GM19395 (cell line): ENCODE measurements around the gene CAMSAP3.

Source experiments
- ATAC-seq: cut with Tn5 transposase; IDR thresholded peaks from one replicate; pipeline ENCODE4 v1.9.1; 2021; ENCODE audit warnings: mild to moderate bottlenecking, moderate library complexity; ENCODE audit not compliant: unreplicated experiment

CAMSAP3 gene

GRCh38 chr19:7646426-7646700 lies 50.7 kb downstream of the CAMSAP3 start:
- ATAC-seq: no peak

GRCh38 chr19:7647156-7647555 lies 51.5 kb downstream of the CAMSAP3 start:
- no peak for ATAC-seq

- no peak for ATAC-seq
These were observed 52.8 kb downstream of the CAMSAP3 start for GRCh38 chr19:7648265-7649014.

DNA sequence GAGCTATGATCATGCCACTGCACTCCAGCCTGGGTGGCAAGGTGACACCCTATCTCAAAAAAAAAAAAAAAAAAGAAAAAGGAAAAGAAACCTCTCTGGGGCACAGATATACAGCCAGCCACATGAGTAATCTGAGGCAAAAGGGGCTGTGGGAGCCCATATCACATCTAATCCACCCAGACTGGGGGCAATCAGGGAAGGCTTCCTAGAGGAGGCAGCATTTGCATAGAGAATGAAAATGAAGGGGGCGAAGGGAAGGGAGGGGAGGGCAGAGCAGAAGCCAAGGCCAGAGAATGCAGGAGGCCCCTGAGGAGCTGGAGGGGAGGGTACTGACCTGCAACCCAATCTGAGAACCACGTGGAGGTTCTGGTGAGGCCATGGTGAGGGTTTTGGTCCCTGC lies 54.5 kb downstream of the CAMSAP3 start:
- ATAC-seq: no peak

DNA sequence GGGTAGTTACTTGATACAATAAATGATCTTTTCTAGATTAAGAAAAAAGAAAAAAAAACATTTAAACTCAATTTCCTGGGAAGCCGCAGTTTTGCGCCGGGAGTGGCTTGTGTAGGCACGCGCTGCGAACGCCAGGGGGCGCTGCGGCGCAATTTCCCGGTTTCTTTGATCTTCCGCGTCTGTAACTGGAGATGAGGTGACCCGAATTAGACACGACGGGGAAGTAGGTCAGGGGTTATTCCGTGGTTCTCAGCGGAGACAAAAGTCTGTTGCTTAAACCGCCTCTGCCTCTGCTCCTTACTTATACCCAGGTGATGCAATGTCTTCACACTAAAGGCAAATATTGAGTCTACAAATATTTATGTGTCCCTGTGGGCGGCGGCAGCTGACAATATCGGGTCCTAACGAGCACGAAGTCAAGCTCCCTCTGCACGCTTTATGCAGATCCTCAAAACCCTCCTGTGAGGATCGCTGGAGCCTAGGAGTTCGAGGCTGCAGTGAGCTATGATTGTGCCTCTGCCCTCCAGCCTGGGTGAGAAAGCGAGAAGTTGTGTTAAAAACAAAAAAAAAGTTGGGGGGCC lies 56.5 kb downstream of the CAMSAP3 start:
- ATAC-seq: no peak

DNA sequence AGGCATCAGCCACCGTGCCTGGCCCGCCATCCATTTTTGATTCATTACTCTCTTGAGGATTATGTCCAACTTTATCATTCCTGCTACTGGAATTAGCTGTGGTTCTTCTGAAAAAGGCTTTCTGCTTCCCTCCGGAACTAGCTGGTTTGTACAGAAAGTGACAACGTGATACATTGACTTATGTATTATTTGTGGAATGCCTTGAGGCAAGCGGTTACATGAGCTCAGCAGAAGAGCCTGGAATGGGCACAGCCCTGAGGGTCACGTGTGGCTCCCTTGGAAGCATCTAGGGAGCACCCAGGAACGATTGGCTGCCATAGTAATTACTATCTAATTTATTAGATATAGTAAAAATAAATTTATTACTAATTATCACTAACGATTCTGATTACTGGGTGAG lies 58.7 kb downstream of the CAMSAP3 start:
- ATAC-seq: no peak

- ATAC-seq: no peak
These were observed 59.9 kb downstream of the CAMSAP3 start for GRCh38 chr19:7655581-7655980.

GRCh38 chr19:7657131-7657751 lies 61.6 kb downstream of the CAMSAP3 start:
- ATAC-seq: no peak

DNA sequence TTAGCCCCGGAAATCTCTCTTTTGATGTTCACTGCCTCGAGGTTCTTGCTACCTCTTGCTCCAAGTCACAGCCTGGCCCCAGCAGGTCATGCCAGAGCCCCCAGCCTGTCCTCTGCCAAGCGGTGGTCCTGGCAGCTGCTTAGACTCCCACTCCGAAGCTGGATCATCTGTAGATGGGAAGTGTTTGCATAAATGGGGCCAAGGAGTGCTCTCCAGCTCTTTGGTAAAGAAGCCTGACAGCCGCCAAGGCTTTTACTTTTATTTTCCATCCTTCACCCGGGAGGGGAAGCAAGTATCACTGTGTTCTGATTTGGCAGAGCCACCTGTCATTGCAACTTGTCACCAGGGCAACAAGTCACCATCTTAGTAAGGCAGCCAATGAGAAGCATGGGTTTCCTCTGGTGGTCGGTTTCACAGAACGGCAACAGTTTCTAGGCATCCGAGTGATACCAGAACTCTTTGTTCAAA lies 62.6 kb downstream of the CAMSAP3 start:
- ATAC-seq: peak; percentile 68

- no peak for ATAC-seq
These were observed 66.3 kb downstream of the CAMSAP3 start for GRCh38 chr19:7661744-7662538.

- ATAC-seq: no peak
These were observed 67.0 kb downstream of the CAMSAP3 start for GRCh38 chr19:7662657-7663056.

DNA sequence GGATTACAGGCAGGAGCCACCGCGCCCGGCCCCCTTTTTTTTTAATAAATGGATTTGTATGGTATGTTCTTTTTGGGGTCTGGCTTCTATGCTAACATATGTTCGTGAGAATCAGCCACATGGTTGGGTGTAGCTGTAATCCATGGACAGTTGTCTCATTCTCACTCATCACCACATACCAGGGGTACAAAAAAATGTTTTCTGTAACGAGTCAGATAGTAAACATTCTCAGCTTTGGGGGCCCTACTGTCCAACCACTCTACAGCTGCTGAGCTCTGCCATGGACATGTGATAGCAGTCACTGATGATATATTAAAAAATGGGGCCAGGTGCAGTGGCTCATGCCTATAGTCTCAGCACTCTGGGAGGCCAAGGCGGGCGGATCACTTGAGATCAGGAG lies 68.0 kb downstream of the CAMSAP3 start:
- ATAC-seq: no peak

DNA sequence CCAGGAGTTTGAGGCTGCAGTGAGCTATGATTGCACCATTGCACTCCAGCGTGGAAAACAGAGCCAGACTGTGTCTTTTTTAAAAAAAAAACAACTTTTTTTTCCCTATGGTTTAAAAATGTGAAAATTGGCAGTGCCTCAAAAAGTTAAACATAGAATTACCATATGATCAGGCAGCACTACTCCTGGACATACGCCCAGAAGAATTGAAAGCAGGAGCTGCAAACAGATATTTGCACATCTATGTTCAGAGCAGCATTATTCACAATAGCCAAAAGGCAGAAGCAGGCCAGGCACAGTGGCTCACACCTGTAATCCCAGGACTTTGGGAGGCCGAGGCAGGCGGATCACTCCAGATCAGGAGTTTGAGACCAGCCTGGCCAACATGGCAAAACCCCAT lies 69.4 kb downstream of the CAMSAP3 start:
- no peak for ATAC-seq
